Neural progenitor cell (in vitro differentiated cells): Measurements from ENCODE around the gene POU2F2. TPM values are rescaled to one million over a fixed set of nuclear protein-coding genes. Genes with fewer than 3 reads are reported as not detected.
"Not testable (repeated sequence)": the region's sequence is repeated elsewhere in the genome, so short reads cannot be mapped to it uniquely, and the experiment has no call there.

Experiments used
- DNase-seq: peaks from one replicate; pipeline ENCODE4 v3.0.0-alpha.2; 2016; ENCODE audit warnings: low spot score
- H2AFZ ChIP-seq: fragments of 200-600 bp; sonication (generic); replicated peaks from 2 replicates; pipeline ENCODE4 v1.6.1; 2016; ENCODE audit warnings: antibody characterized with exemption
- H3F3A ChIP-seq: fragments of 200-600 bp; sonication (generic); 2 replicates; pipeline ENCODE4 v1.6.1; 2016; ENCODE audit warnings: antibody characterized with exemption, low read depth
- H3K27ac ChIP-seq: fragments of 200-600 bp; sonication (generic); 2 replicates; pipeline ENCODE4 v1.5.1; 2016; ENCODE audit warnings: mild to moderate bottlenecking
- H3K27me3 ChIP-seq: fragments of 200-600 bp; sonication (generic); 2 replicates; pipeline ENCODE4 v1.6.1; 2016; ENCODE audit warnings: mild to moderate bottlenecking, moderate library complexity
- H3K36me3 ChIP-seq: fragments of 200-600 bp; sonication (generic); 2 replicates; pipeline ENCODE4 v1.5.1; 2016
- H3K4me1 ChIP-seq: fragments of 200-600 bp; sonication (generic); 2 replicates; pipeline ENCODE4 v1.6.1; 2016; ENCODE audit warnings: mixed run types
- H3K4me2 ChIP-seq: fragments of 200-600 bp; sonication (generic); 2 replicates; pipeline ENCODE4 v1.6.1; 2016
- H3K4me3 ChIP-seq: fragments of 200-600 bp; sonication (generic); 2 replicates; pipeline ENCODE4 v1.5.1; 2016
- H3K79me2 ChIP-seq: fragments of 200-600 bp; sonication (generic); 2 replicates; pipeline ENCODE4 v1.6.1; 2016; ENCODE audit warnings: low read depth
- H3K9ac ChIP-seq: fragments of 200-600 bp; sonication (generic); 2 replicates; pipeline ENCODE4 v1.6.1; 2016
- H3K9me3 ChIP-seq: fragments of 200-600 bp; sonication (generic); 2 replicates; pipeline ENCODE4 v1.5.1; 2016; ENCODE audit warnings: low read depth
- H4K20me1 ChIP-seq: fragments of 200-600 bp; sonication (generic); 2 replicates; pipeline ENCODE4 v1.6.1; 2016; ENCODE audit warnings: low read depth
- H3K27ac Mint-ChIP-seq: 3 replicates; pipeline ENCODE4 v1.8.0; 2021; ENCODE audit warnings: mixed read lengths
- H3K27me3 Mint-ChIP-seq: 2 replicates; pipeline ENCODE4 v1.8.0; 2022; ENCODE audit warnings: low read depth, mild to moderate bottlenecking, inconsistent platforms, moderate library complexity, mixed read lengths; ENCODE audit not compliant: insufficient read depth
- H3K36me3 Mint-ChIP-seq: 3 replicates; pipeline ENCODE4 v1.8.0; 2021; ENCODE audit warnings: mixed read lengths
- H3K4me1 Mint-ChIP-seq: 3 replicates; pipeline ENCODE4 v1.8.0; 2021; ENCODE audit warnings: mixed read lengths
- H3K4me3 Mint-ChIP-seq: 3 replicates; pipeline ENCODE4 v1.8.0; 2021; ENCODE audit warnings: mild to moderate bottlenecking, moderate library complexity, mixed read lengths
- H3K9me3 Mint-ChIP-seq: 3 replicates; pipeline ENCODE4 v1.8.0; 2020; ENCODE audit warnings: mixed read lengths
- EZH2 ChIP-seq: fragments of 200-600 bp; sonication (generic); IDR thresholded peaks from 2 replicates; pipeline ENCODE4 v1.6.1; 2017; ENCODE audit warnings: antibody characterized with exemption, mild to moderate bottlenecking, moderate library complexity
- EZH2phosphoT487 ChIP-seq: fragments of 200-600 bp; sonication (generic); IDR thresholded peaks from 2 replicates; pipeline ENCODE4 v1.6.1; 2017; ENCODE audit warnings: antibody characterized with exemption
- total RNA-seq: library from RNA; depleted of rRNA; stranded (reverse); fragments of >200 nt; gene quantifications from 2 replicates; pipeline ENCODE4 v1.2.3, GENCODE V29; 2015; ENCODE audit warnings: low replicate concordance
- TF ChIP-seq, protein P1 (sequence below): fragments of 200-600 bp; sonication (generic); IDR thresholded peaks from 2 replicates; pipeline ENCODE4 v1.5.1; 2017; ENCODE audit warnings: antibody characterized with exemption, mild to moderate bottlenecking

The POU2F2 gene
- total RNA-seq, 1 donor from 2014 or later: 0.69 TPM

DNA sequence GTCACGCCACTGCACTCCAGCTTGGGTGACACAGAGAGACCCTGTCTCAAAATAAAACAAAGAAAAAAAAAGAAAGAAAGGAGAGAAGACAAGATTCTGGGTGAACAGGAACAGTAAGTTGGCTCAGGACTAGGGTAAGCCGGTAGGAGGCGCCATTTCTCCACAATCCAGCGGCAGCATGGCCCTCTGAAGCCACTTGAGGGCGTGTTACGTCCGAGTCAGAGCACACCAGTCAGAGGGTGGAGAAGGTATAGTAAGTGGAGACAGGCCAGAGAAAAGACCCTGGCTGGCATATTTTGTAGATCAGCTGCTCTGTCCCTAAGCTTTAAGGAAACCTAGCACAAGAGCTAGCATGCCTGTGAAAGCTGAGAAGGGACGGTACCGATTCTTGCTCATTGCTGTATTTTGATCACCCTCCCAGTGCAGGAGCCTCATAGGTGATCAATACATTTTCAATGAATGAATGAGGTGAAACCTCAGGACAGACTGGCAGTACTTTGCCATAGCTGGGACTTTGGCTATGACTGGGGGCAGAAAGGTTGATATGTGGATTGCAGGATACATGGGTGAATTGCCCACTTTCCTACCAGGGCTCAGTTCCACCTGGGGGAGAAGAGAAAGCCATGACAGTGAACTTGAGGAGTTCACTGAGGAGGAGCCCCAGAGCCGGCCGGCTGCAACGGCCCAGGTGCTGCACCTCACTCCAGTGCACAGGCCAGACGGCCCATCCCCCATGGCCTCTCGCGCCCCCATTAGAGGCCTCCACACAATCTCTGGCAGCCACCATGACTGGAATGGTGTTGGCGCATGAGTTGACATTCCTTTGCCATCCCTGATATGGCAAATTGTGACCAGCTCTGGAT lies 23.5 kb downstream of the POU2F2 start:
- H4K20me1 ChIP-seq: no peaks in the 10 kb centered on the region
- H3K4me1 ChIP-seq: no peaks in the 10 kb centered on the region
- H3K27me3 ChIP-seq: peaks cover 17% of the 10 kb centered on the region
- H3K27me3 Mint-ChIP-seq: peaks cover 15% of the 10 kb centered on the region
- H3K4me1 Mint-ChIP-seq: peaks cover 9% of the 10 kb centered on the region
- H3K27ac ChIP-seq: no peak overlapping the region
- H3K9ac ChIP-seq: no peak overlapping the region
- H3K9me3 Mint-ChIP-seq: no peaks in the 10 kb centered on the region
- no peak overlapping the region for H3K4me2 ChIP-seq
- H2AFZ ChIP-seq: peak overlapping the region; percentile 67
- TF ChIP-seq EZH2phosphoT487 (no peak), EZH2 (peak; percentile 32)
- TF ChIP-seq, protein P1, sequence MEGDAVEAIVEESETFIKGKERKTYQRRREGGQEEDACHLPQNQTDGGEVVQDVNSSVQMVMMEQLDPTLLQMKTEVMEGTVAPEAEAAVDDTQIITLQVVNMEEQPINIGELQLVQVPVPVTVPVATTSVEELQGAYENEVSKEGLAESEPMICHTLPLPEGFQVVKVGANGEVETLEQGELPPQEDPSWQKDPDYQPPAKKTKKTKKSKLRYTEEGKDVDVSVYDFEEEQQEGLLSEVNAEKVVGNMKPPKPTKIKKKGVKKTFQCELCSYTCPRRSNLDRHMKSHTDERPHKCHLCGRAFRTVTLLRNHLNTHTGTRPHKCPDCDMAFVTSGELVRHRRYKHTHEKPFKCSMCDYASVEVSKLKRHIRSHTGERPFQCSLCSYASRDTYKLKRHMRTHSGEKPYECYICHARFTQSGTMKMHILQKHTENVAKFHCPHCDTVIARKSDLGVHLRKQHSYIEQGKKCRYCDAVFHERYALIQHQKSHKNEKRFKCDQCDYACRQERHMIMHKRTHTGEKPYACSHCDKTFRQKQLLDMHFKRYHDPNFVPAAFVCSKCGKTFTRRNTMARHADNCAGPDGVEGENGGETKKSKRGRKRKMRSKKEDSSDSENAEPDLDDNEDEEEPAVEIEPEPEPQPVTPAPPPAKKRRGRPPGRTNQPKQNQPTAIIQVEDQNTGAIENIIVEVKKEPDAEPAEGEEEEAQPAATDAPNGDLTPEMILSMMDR: peak; percentile 100
- H3K4me3 Mint-ChIP-seq: peak overlapping the region; percentile 51
- DNase-seq: peak; percentile 93
- H3K36me3 Mint-ChIP-seq: no peaks in the 10 kb centered on the region
- H3K9me3 ChIP-seq: no peaks in the 10 kb centered on the region
- H3K4me3 ChIP-seq: no peak overlapping the region
- no peaks in the 10 kb centered on the region for H3F3A ChIP-seq
- H3K79me2 ChIP-seq: no peaks in the 10 kb centered on the region
- H3K27ac Mint-ChIP-seq: peak overlapping the region; percentile 22
- no peaks in the 10 kb centered on the region for H3K36me3 ChIP-seq

GRCh38 chr19:42105368-42105767 lies 26.9 kb downstream of the POU2F2 start:
- no peaks in the 10 kb centered on the region for H3K79me2 ChIP-seq
- Mint-ChIP-seq H3K4me3 (peak overlapping the region; percentile 33), H3K9me3 (no peaks in the 10 kb centered on the region), H3K27me3 (peaks cover 24% of the 10 kb centered on the region), H3K4me1 (no peaks in the 10 kb centered on the region), H3K27ac (no peak overlapping the region), H3K36me3 (no peaks in the 10 kb centered on the region)
- no peaks in the 10 kb centered on the region for H3K9me3 ChIP-seq
- no peaks in the 10 kb centered on the region for H3K36me3 ChIP-seq
- no peak for DNase-seq
- peaks cover 17% of the 10 kb centered on the region for H3K27me3 ChIP-seq
- H2AFZ ChIP-seq: no peak overlapping the region
- no peak overlapping the region for H3K4me2 ChIP-seq
- no peak overlapping the region for H3K27ac ChIP-seq
- H4K20me1 ChIP-seq: no peaks in the 10 kb centered on the region
- TF ChIP-seq EZH2phosphoT487: no peak
- no peak for TF ChIP-seq EZH2
- TF ChIP-seq, protein P1: no peak
- H3K9ac ChIP-seq: no peak overlapping the region
- no peak overlapping the region for H3K4me3 ChIP-seq
- no peaks in the 10 kb centered on the region for H3K4me1 ChIP-seq
- no peaks in the 10 kb centered on the region for H3F3A ChIP-seq

- Mint-ChIP-seq H3K27me3 (peaks cover 24% of the 10 kb centered on the region), H3K27ac (no peak overlapping the region), H3K9me3 (no peaks in the 10 kb centered on the region), H3K36me3 (no peaks in the 10 kb centered on the region), H3K4me1 (no peaks in the 10 kb centered on the region), H3K4me3 (peak overlapping the region; percentile 21)
- Histone ChIP-seq H3F3A (no peaks in the 10 kb centered on the region), H3K27ac (no peak overlapping the region), H3K79me2 (no peaks in the 10 kb centered on the region), H4K20me1 (no peaks in the 10 kb centered on the region), H3K9ac (no peak overlapping the region), H3K4me3 (no peak overlapping the region), H3K27me3 (peaks cover 17% of the 10 kb centered on the region), H3K4me2 (no peak overlapping the region), H2AFZ (no peak overlapping the region), H3K4me1 (no peaks in the 10 kb centered on the region), H3K36me3 (no peaks in the 10 kb centered on the region), H3K9me3 (no peaks in the 10 kb centered on the region)
- DNase-seq: no peak
- TF ChIP-seq, protein P1: no peak
- TF ChIP-seq EZH2 (no peak), EZH2phosphoT487 (no peak)
These were observed 29.4 kb downstream of the POU2F2 start for GRCh38 chr19:42102877-42103276.

- H3K79me2 ChIP-seq, H3K4me2 ChIP-seq, DNase-seq, H4K20me1 ChIP-seq, H2AFZ ChIP-seq, H3K4me3 Mint-ChIP-seq, H3K4me1 Mint-ChIP-seq, H3K36me3 Mint-ChIP-seq, H3K4me3 ChIP-seq, H3K9ac ChIP-seq, H3K36me3 ChIP-seq, H3K9me3 Mint-ChIP-seq, H3K27ac Mint-ChIP-seq, H3K9me3 ChIP-seq, H3K27ac ChIP-seq: not testable (repeated sequence)
- H3K4me1 ChIP-seq: peaks cover 13% of the 10 kb centered on the region
- peaks cover 11% of the 10 kb centered on the region for H3F3A ChIP-seq
- peaks cover 15% of the 10 kb centered on the region for H3K27me3 ChIP-seq
- peaks cover 18% of the 10 kb centered on the region for H3K27me3 Mint-ChIP-seq
These were observed 32.0 kb downstream of the POU2F2 start for GRCh38 chr19:42100241-42100640.
